ENCODE measurements around the gene SFMBT2. TPM values are rescaled to one million over a fixed set of nuclear protein-coding genes. Genes with fewer than 3 reads are reported as not detected.

Gene SFMBT2
- total RNA-seq, 6 experiments from 2014 or later: 1.4 to 3.4 (median 1.8) TPM

GRCh38 chr10:7449063-7449695 lies 38.3 kb upstream of the SFMBT2 start:
- Histone ChIP-seq H3K27me3 (no peaks in the 10 kb centered on the region), H3K36me3 (no peaks in the 10 kb centered on the region), H3K4me1 (no peaks in the 10 kb centered on the region), H3K27ac (no peak overlapping the region), H3K4me3 (no peak overlapping the region), H3K9me3 (no peaks in the 10 kb centered on the region)
- 48% methylated on average over 4 of the region's 4 CpGs for WGBS (ENCODE audit: insufficient coverage, low coverage, low lambda C conversion rate, missing lambda C conversion rate)
- intact Hi-C loops (cut with DNase I): no loop called here
- ATAC-seq (no peak), DNase-seq (no peak)
- TF ChIP-seq POLR2A (IDR thresholded peaks at IDR 0.05) (no peak), CTCF (IDR thresholded peaks at IDR 0.05) (no peak)

- Histone ChIP-seq H3K9me3 (no peaks in the 10 kb centered on the region), H3K27ac (no peak overlapping the region), H3K4me3 (no peak overlapping the region), H3K36me3 (no peaks in the 10 kb centered on the region), H3K4me1 (no peaks in the 10 kb centered on the region), H3K27me3 (no peaks in the 10 kb centered on the region)
- ATAC-seq (peak in 3 of 4 donors; percentile 27 to 46 (median 40)), DNase-seq (no peak)
- WGBS (ENCODE audit: insufficient coverage, low coverage, low lambda C conversion rate, missing lambda C conversion rate): 43% methylated on average over 7 of the region's 7 CpGs
- intact Hi-C loops (cut with DNase I): no loop called here
- no peak for TF ChIP-seq POLR2A (IDR thresholded peaks at IDR 0.05)
- TF ChIP-seq CTCF (IDR thresholded peaks at IDR 0.05): no peak
Measured at GRCh38 chr10:7445474-7446185, 34.8 kb upstream of the SFMBT2 start.

- Histone ChIP-seq H3K27ac (no peak overlapping the region), H3K36me3 (no peaks in the 10 kb centered on the region), H3K4me3 (no peak overlapping the region), H3K4me1 (no peaks in the 10 kb centered on the region), H3K27me3 (no peaks in the 10 kb centered on the region), H3K9me3 (no peaks in the 10 kb centered on the region)
- intact Hi-C loops (cut with DNase I): no loop called here
- WGBS (ENCODE audit: insufficient coverage, low coverage, low lambda C conversion rate, missing lambda C conversion rate): 47% methylated on average over 11 of the region's 19 CpGs
- TF ChIP-seq POLR2A (IDR thresholded peaks at IDR 0.05): no peak
- TF ChIP-seq CTCF (IDR thresholded peaks at IDR 0.05): no peak
- peak; percentile 34 to 66 (median 47) for ATAC-seq
- DNase-seq: no peak
Measured at GRCh38 chr10:7444551-7445121, 33.8 kb upstream of the SFMBT2 start.

- ATAC-seq: no peak
- no peaks in the 10 kb centered on the region for H3K9me3 ChIP-seq
- H3K27me3 ChIP-seq: no peaks in the 10 kb centered on the region
- no peak overlapping the region for H3K4me3 ChIP-seq
- no peaks in the 10 kb centered on the region for H3K36me3 ChIP-seq
- H3K27ac ChIP-seq: no peak overlapping the region
- DNase-seq: no peak
- peaks cover 0 to 2% (median 0%) of the 10 kb centered on the region in 4 donors for H3K4me1 ChIP-seq
- no peak for TF ChIP-seq CTCF (IDR thresholded peaks at IDR 0.05)
- no peak for TF ChIP-seq POLR2A (IDR thresholded peaks at IDR 0.05)
- intact Hi-C loops (cut with DNase I): no loop called here
Measured at GRCh38 chr10:7443036-7443435, 32.2 kb upstream of the SFMBT2 start.

Measured in right lobe of liver (tissue), 6 donors.